ENCODE results near the gene STK32C.

GRCh38 chr10:132196178-132197113, 111.3 kb downstream of the STK32C start:
- TF ChIP-seq POLR2A (IDR thresholded peaks at IDR 0.05) (no peak), CTCF (IDR thresholded peaks at IDR 0.05 in 8 of 11, conservative IDR thresholded peaks at IDR 0.05 in 3 of 11) (no peak)

Data from spleen (tissue), 7 donors.